Measurements from ENCODE around the gene TOR2A.

The TOR2A gene

GRCh38 chr9:127741831-127742434 lies 6.8 kb upstream of the TOR2A start:
- no peak for DNase-seq (ENCODE audit: low read depth)
- no peak for TF ChIP-seq CTCF (IDR thresholded peaks at IDR 0.05; ENCODE audit: insufficient read depth, low read depth, low read length, missing control alignments)
- no peak overlapping the region for H3K4me3 ChIP-seq (ENCODE audit: low read depth, low read length)

- no peak for TF ChIP-seq CTCF (IDR thresholded peaks at IDR 0.05; ENCODE audit: insufficient read depth, low read depth, low read length, missing control alignments)
- no peak overlapping the region for H3K4me3 ChIP-seq (ENCODE audit: low read depth, low read length)
- no peak for DNase-seq (ENCODE audit: low read depth)
These were observed 4.7 kb upstream of the TOR2A start for GRCh38 chr9:127739614-127740330.

GRCh38 chr9:127738666-127739065 lies 3.6 kb upstream of the TOR2A start:
- no peak for DNase-seq (ENCODE audit: low read depth)
- TF ChIP-seq CTCF (IDR thresholded peaks at IDR 0.05; ENCODE audit: insufficient read depth, low read depth, low read length, missing control alignments) = no peak
- H3K4me3 ChIP-seq (ENCODE audit: low read depth, low read length) = no peak overlapping the region

- TF ChIP-seq CTCF (IDR thresholded peaks at IDR 0.05; ENCODE audit: insufficient read depth, low read depth, low read length, missing control alignments) = no peak
- no peak for DNase-seq (ENCODE audit: low read depth)
- no peak overlapping the region for H3K4me3 ChIP-seq (ENCODE audit: low read depth, low read length)
These were observed 564 bp upstream of the TOR2A start for GRCh38 chr9:127735530-127736185.

GRCh38 chr9:127734247-127734746 lies 797 bp downstream of the TOR2A start:
- no peak for TF ChIP-seq CTCF (IDR thresholded peaks at IDR 0.05; ENCODE audit: insufficient read depth, low read depth, low read length, missing control alignments)
- no peak for DNase-seq (ENCODE audit: low read depth)
- peak overlapping the region; percentile 69 for H3K4me3 ChIP-seq (ENCODE audit: low read depth, low read length)

GRCh38 chr9:127733614-127734013 lies 1.5 kb downstream of the TOR2A start:
- no peak overlapping the region for H3K4me3 ChIP-seq (ENCODE audit: low read depth, low read length)
- no peak for TF ChIP-seq CTCF (IDR thresholded peaks at IDR 0.05; ENCODE audit: insufficient read depth, low read depth, low read length, missing control alignments)
- no peak for DNase-seq (ENCODE audit: low read depth)
